Fibroblast of lung (primary cell): ENCODE results near the gene HINT3. TPM values are rescaled to one million over a fixed set of nuclear protein-coding genes. Genes with fewer than 3 reads are reported as not detected.
A peak's percentile ranks its signal among the peaks of the same experiment; 100 is the strongest.

Source experiments
- DNase-seq, 2 donors: peaks; one replicate each; pipeline versions ENCODE4 v3.0.0 to v3.0.0-alpha.2; 2010; ENCODE audit warnings: low read depth in 2 of 2
- H2AFZ ChIP-seq: 2 replicates; pipeline ENCODE4 v1.5.1; 2012; ENCODE audit warnings: low read length, control low read depth, inconsistent platforms
- H3K27ac ChIP-seq: 2 replicates; pipeline ENCODE4 v1.5.1; 2011; ENCODE audit warnings: low read length, control low read depth; ENCODE audit not compliant: insufficient read depth
- H3K27me3 ChIP-seq: 2 replicates; pipeline ENCODE4 v1.5.1; 2011; ENCODE audit warnings: mild to moderate bottlenecking, low read length; ENCODE audit not compliant: control insufficient read depth, insufficient read depth
- H3K36me3 ChIP-seq: 2 replicates; pipeline ENCODE4 v1.5.1; 2011; ENCODE audit warnings: low read length; ENCODE audit not compliant: control insufficient read depth, insufficient read depth
- H3K4me1 ChIP-seq: 2 replicates; pipeline ENCODE4 v1.5.1; 2011; ENCODE audit warnings: low read length; ENCODE audit not compliant: control insufficient read depth, insufficient read depth; ENCODE audit errors: extremely low read depth
- H3K4me2 ChIP-seq: 2 replicates; pipeline ENCODE4 v1.5.1; 2011; ENCODE audit warnings: low read length, control low read depth; ENCODE audit not compliant: insufficient read depth; ENCODE audit errors: extremely low read depth
- H3K4me3 ChIP-seq, 4 experiments: fragments of 200-600 bp in 1 of 4; sonication (generic) in 1 of 4; replicated peaks in 1 of 4; 2 replicates each; pipeline ENCODE4 v1.5.1; 2011 to 2016; ENCODE audit warnings: low read length in 4 of 4, low read depth in 3 of 4, mild to moderate bottlenecking in 3 of 4, control low read depth in 2 of 4, inconsistent platforms in 1 of 4, mixed read lengths in 1 of 4; ENCODE audit not compliant: insufficient read depth in 1 of 4; ENCODE audit errors: control extremely low read depth in 1 of 4
- H3K79me2 ChIP-seq: 2 replicates; pipeline ENCODE4 v1.5.1; 2012; ENCODE audit warnings: mild to moderate bottlenecking, low read length, inconsistent platforms; ENCODE audit not compliant: control insufficient read depth, insufficient read depth
- H3K9ac ChIP-seq: 2 replicates; pipeline ENCODE4 v1.5.1; 2011; ENCODE audit warnings: mild to moderate bottlenecking, low read length, control low read depth; ENCODE audit not compliant: insufficient read depth
- H3K9me3 ChIP-seq: 2 replicates; pipeline ENCODE4 v1.5.1; 2012; ENCODE audit warnings: low read depth, low read length; ENCODE audit not compliant: control insufficient read depth, insufficient read depth
- H4K20me1 ChIP-seq: 2 replicates; pipeline ENCODE4 v1.5.1; 2011; ENCODE audit warnings: low read length; ENCODE audit not compliant: control insufficient read depth, insufficient read depth; ENCODE audit errors: extremely low read depth
- CTCF ChIP-seq, 2 donors: IDR thresholded peaks in 1 of 2; conservative IDR thresholded peaks in 1 of 2; 1 replicate in 1 of 2; 2 replicates in 1 of 2; pipeline ENCODE4 v1.5.1; 2011 to 2012; ENCODE audit warnings: low read length in 2 of 2, control low read depth in 1 of 2, inconsistent platforms in 1 of 2, low read depth in 1 of 2, mild to moderate bottlenecking in 1 of 2
- EZH2 ChIP-seq: IDR thresholded peaks from 2 replicates; pipeline ENCODE4 v1.5.1; 2012; ENCODE audit warnings: low read length, control low read depth, mild to moderate bottlenecking; ENCODE audit errors: missing control alignments
- polyA plus RNA-seq, 2 donors: library from polyadenylated mRNA; depleted of rRNA in 1 of 2; stranded (reverse) in 1 of 2; unstranded in 1 of 2; fragments of >200 nt; gene quantifications; 2 replicates each; pipeline ENCODE4 v1.2.1, GENCODE V29; 2011 to 2012; ENCODE audit warnings: missing spikeins in 1 of 2
- total RNA-seq: library from RNA; depleted of rRNA; stranded (reverse); fragments of >200 nt; gene quantifications from 2 replicates; pipeline ENCODE4 v1.2.1, GENCODE V29; 2014

The HINT3 gene
- total and polyA plus RNA-seq, 2 donors (not counting 1 experiment from before 2014, with no cell fraction given) = 2.1 to 36.8 TPM

GRCh38 chr6:125926711-125927110, 29.9 kb upstream of the HINT3 start:
- TF ChIP-seq CTCF (conservative IDR thresholded peaks at IDR 0.05 in 1 of 2, IDR thresholded peaks at IDR 0.05 in 1 of 2; ENCODE audit: low read depth in 1 of 2, low read length in 2 of 2) (no peak), EZH2 (no peak)
- no peaks in the 10 kb centered on the region for H4K20me1 ChIP-seq
- H2AFZ ChIP-seq = no peak overlapping the region
- H3K4me2 ChIP-seq = no peak overlapping the region
- no peak overlapping the region for H3K27ac ChIP-seq
- H3K9me3 ChIP-seq = no peaks in the 10 kb centered on the region
- H3K79me2 ChIP-seq = no peaks in the 10 kb centered on the region
- H3K4me1 ChIP-seq = no peaks in the 10 kb centered on the region
- H3K4me3 ChIP-seq = no peak overlapping the region
- no peaks in the 10 kb centered on the region for H3K27me3 ChIP-seq
- H3K36me3 ChIP-seq = no peaks in the 10 kb centered on the region
- no peak overlapping the region for H3K9ac ChIP-seq
- DNase-seq = no peak

GRCh38 chr6:125927761-125928160, 28.8 kb upstream of the HINT3 start:
- no peaks in the 10 kb centered on the region for H3K36me3 ChIP-seq
- TF ChIP-seq CTCF (conservative IDR thresholded peaks at IDR 0.05 in 1 of 2, IDR thresholded peaks at IDR 0.05 in 1 of 2; ENCODE audit: low read depth in 1 of 2, low read length in 2 of 2) (no peak), EZH2 (no peak)
- no peak overlapping the region for H3K27ac ChIP-seq
- DNase-seq = no peak
- H3K9me3 ChIP-seq = no peaks in the 10 kb centered on the region
- H3K4me1 ChIP-seq = no peaks in the 10 kb centered on the region
- H4K20me1 ChIP-seq = no peaks in the 10 kb centered on the region
- H3K4me2 ChIP-seq = no peak overlapping the region
- H3K4me3 ChIP-seq = no peak overlapping the region
- no peak overlapping the region for H2AFZ ChIP-seq
- no peaks in the 10 kb centered on the region for H3K27me3 ChIP-seq
- no peak overlapping the region for H3K9ac ChIP-seq
- H3K79me2 ChIP-seq = no peaks in the 10 kb centered on the region

GRCh38 chr6:125930765-125931418, 25.7 kb upstream of the HINT3 start:
- Histone ChIP-seq H3K4me2 (no peak overlapping the region), H2AFZ (no peak overlapping the region), H3K4me3 (no peak overlapping the region), H3K4me1 (no peaks in the 10 kb centered on the region), H3K27me3 (no peaks in the 10 kb centered on the region), H3K9me3 (no peaks in the 10 kb centered on the region), H4K20me1 (no peaks in the 10 kb centered on the region), H3K27ac (no peak overlapping the region), H3K36me3 (no peaks in the 10 kb centered on the region), H3K79me2 (no peaks in the 10 kb centered on the region), H3K9ac (no peak overlapping the region)
- TF ChIP-seq CTCF (conservative IDR thresholded peaks at IDR 0.05 in 1 of 2, IDR thresholded peaks at IDR 0.05 in 1 of 2; ENCODE audit: low read depth in 1 of 2, low read length in 2 of 2) (no peak), EZH2 (no peak)
- DNase-seq = peak in 1 of 2 donors; percentile 38
